SK-N-SH (cell line): ENCODE results near the gene TOX4. TPM values are rescaled to one million over a fixed set of nuclear protein-coding genes. Genes with fewer than 3 reads are reported as not detected.
A peak's percentile ranks its signal among the peaks of the same experiment; 100 is the strongest.

Experiments used
- CTCF ChIA-PET: fragments of 300-600, 350-600 bp; formaldehyde crosslinking; extraction: SDS; loops from one replicate; lab custom pipeline; 2021; lab: Yijun Ruan, JAX
- POLR2A ChIA-PET: fragments of 350-600 bp; sonication (Branson Sonifier 250); formaldehyde crosslinking; extraction: SDS; loops from one replicate; lab custom pipeline; 2020; ENCODE audit warnings: antibody characterized with exemption, inconsistent platforms; lab: Yijun Ruan, JAX
- DNase-seq: peaks from one replicate; pipeline ENCODE4 v3.0.0; 2012
- H2AFZ ChIP-seq: fragments of 200-600 bp; sonication (generic); 2 replicates; pipeline ENCODE4 v1.8.1; 2016; ENCODE audit warnings: antibody characterized with exemption, mild to moderate bottlenecking, low read depth
- H3F3A ChIP-seq: fragments of 200-600 bp; sonication (generic); replicated peaks from 2 replicates; pipeline ENCODE3; 2016; ENCODE audit warnings: antibody characterized with exemption, mild to moderate bottlenecking; ENCODE audit not compliant: insufficient read depth
- H3K27ac ChIP-seq, 2 experiments: fragments of 200-500 bp in 1 of 2; fragments of 200-600 bp in 1 of 2; sonication (Bioruptor generic) in 1 of 2; sonication (generic), shearing (Covaris generic) in 1 of 2; 2 replicates each; pipeline versions ENCODE4 v1.5.1 to v1.6.1; 2014 to 2016; ENCODE audit warnings: low read depth in 2 of 2, inconsistent platforms in 1 of 2, low read length in 1 of 2, mild to moderate bottlenecking in 1 of 2, mixed read lengths in 1 of 2
- H3K27me3 ChIP-seq: fragments of 200-600 bp; sonication (generic), shearing (Covaris generic); 2 replicates; pipeline ENCODE4 v1.6.1; 2016; ENCODE audit warnings: mixed run types; ENCODE audit not compliant: insufficient read depth
- H3K36me3 ChIP-seq, 2 experiments: fragments of 200-500 bp in 1 of 2; fragments of 200-600 bp in 1 of 2; sonication (Bioruptor generic) in 1 of 2; sonication (generic) in 1 of 2; replicated peaks in 1 of 2; 2 replicates each; pipeline versions ENCODE3 to v1.5.1; 2014 to 2016; ENCODE audit warnings: low read length in 1 of 2, mild to moderate bottlenecking in 1 of 2; ENCODE audit not compliant: insufficient read depth in 2 of 2, control insufficient read depth in 1 of 2
- H3K4me1 ChIP-seq, 2 experiments: fragments of 200-500 bp in 1 of 2; fragments of 200-600 bp in 1 of 2; sonication (Bioruptor generic) in 1 of 2; sonication (generic), shearing (Covaris generic) in 1 of 2; 2 replicates each; pipeline versions ENCODE4 v1.5.1 to v1.6.1; 2014 to 2016; ENCODE audit warnings: low read depth in 1 of 2, low read length in 1 of 2, mixed run types in 1 of 2; ENCODE audit not compliant: insufficient read depth in 2 of 2, control insufficient read depth in 1 of 2
- H3K4me2 ChIP-seq: fragments of 200-600 bp; sonication (generic), shearing (Covaris generic); 2 replicates; pipeline ENCODE4 v1.6.1; 2017; ENCODE audit warnings: mixed run types
- H3K4me3 ChIP-seq, 2 experiments: fragments of 200-500 bp in 1 of 2; fragments of 200-600 bp in 1 of 2; sonication (Bioruptor generic) in 1 of 2; sonication (generic), shearing (Covaris generic) in 1 of 2; 2 replicates each; pipeline versions ENCODE4 v1.5.1 to v1.8.1; 2014 to 2016; ENCODE audit warnings: low read depth in 2 of 2, inconsistent platforms in 1 of 2, low read length in 1 of 2, mild to moderate bottlenecking in 1 of 2, mixed read lengths in 1 of 2, moderate library complexity in 1 of 2
- H3K79me2 ChIP-seq: fragments of 200-600 bp; sonication (generic); 2 replicates; pipeline ENCODE4 v1.8.1; 2017; ENCODE audit warnings: mild to moderate bottlenecking; ENCODE audit not compliant: insufficient read depth
- H3K9ac ChIP-seq: fragments of 200-600 bp; sonication (generic); 2 replicates; pipeline ENCODE4 v1.6.1; 2017; ENCODE audit warnings: mixed run types
- H3K9me2 ChIP-seq: fragments of 200-600 bp; sonication (generic); 2 replicates; pipeline ENCODE4 v1.6.1; 2017; ENCODE audit warnings: mixed run types
- H3K9me3 ChIP-seq: fragments of 200-600 bp; sonication (generic); 2 replicates; pipeline ENCODE4 v1.6.1; 2017; ENCODE audit warnings: mixed run types, mild to moderate bottlenecking, moderate library complexity
- H4K20me1 ChIP-seq: fragments of 200-600 bp; sonication (generic); 2 replicates; pipeline ENCODE4 v1.6.1; 2017; ENCODE audit warnings: mild to moderate bottlenecking, mixed run types; ENCODE audit not compliant: insufficient read depth
- ELF1 ChIP-seq: IDR thresholded peaks from 2 replicates; pipeline ENCODE4 v1.4.0; 2012
- EP300 ChIP-seq, 2 experiments: IDR thresholded peaks; 2 replicates each; pipeline versions ENCODE4 v1.4.0 to v1.6.1; 2012; ENCODE audit warnings: borderline replicate concordance in 1 of 2, low read depth in 1 of 2, low read length in 1 of 2
- EZH2phosphoT487 ChIP-seq: fragments of 200-600 bp; sonication (generic); IDR thresholded peaks from 2 replicates; pipeline ENCODE4 v1.6.1; 2017; ENCODE audit warnings: low read depth, mixed run types, mild to moderate bottlenecking, antibody characterized with exemption, moderate library complexity, borderline replicate concordance
- GABPA ChIP-seq: IDR thresholded peaks from 2 replicates; pipeline ENCODE4 v1.4.0; 2012; ENCODE audit warnings: low read depth, mild to moderate bottlenecking
- JUND ChIP-seq: IDR thresholded peaks from 2 replicates; pipeline ENCODE4 v1.4.0; 2012
- MEF2A ChIP-seq: IDR thresholded peaks from 2 replicates; pipeline ENCODE4 v1.4.0; 2012; ENCODE audit warnings: low read depth, borderline replicate concordance
- MXI1 ChIP-seq: IDR thresholded peaks from 2 replicates; pipeline ENCODE4 v1.6.1; 2012; ENCODE audit warnings: mild to moderate bottlenecking, low read depth, low read length, improper control_type of control experiment
- POLR2AphosphoS5 ChIP-seq: IDR thresholded peaks from 2 replicates; pipeline ENCODE4 v1.6.1; 2012; ENCODE audit warnings: low read depth, low read length
- RAD21 ChIP-seq: IDR thresholded peaks from 2 replicates; pipeline ENCODE4 v1.6.1; 2012; ENCODE audit warnings: mild to moderate bottlenecking, low read length
- REST ChIP-seq: IDR thresholded peaks from 2 replicates; pipeline ENCODE4 v1.6.1; 2012; ENCODE audit warnings: mild to moderate bottlenecking, low read depth, low read length, moderate library complexity
- RFX5 ChIP-seq: IDR thresholded peaks from 2 replicates; pipeline ENCODE4 v1.6.1; 2012; ENCODE audit warnings: mild to moderate bottlenecking, improper control_type of control experiment, low read length
- SMC3 ChIP-seq: IDR thresholded peaks from 2 replicates; pipeline ENCODE4 v1.6.1; 2012; ENCODE audit warnings: low read depth, low read length, improper control_type of control experiment
- TAF1 ChIP-seq: IDR thresholded peaks from 2 replicates; pipeline ENCODE4 v1.6.1; 2012; ENCODE audit warnings: low read depth, mild to moderate bottlenecking, low read length, moderate library complexity, borderline replicate concordance
- ZBTB33 ChIP-seq: IDR thresholded peaks from 2 replicates; pipeline ENCODE4 v1.4.0; 2012; ENCODE audit warnings: low read depth, borderline replicate concordance
- WGBS: methylation state at CpG from one replicate; pipeline ENCODE4 v1.1.6; 2017; ENCODE audit warnings: low lambda C conversion rate; 5-methylcytosine and 5-hydroxymethylcytosine counted together
- polyA plus RNA-seq, 3 experiments: library from polyadenylated mRNA; depleted of rRNA; stranded (reverse); fragments of >200 nt; gene quantifications; 2 replicates each; pipeline ENCODE4 v1.2.3, GENCODE V29; 2012
- TF ChIP-seq, protein P1 (sequence below): fragments of 200-600 bp; sonication (generic); IDR thresholded peaks from 2 replicates; pipeline ENCODE4 v1.6.1; 2017; ENCODE audit warnings: antibody characterized with exemption, mild to moderate bottlenecking, moderate library complexity

The TOX4 gene
- polyA plus RNA-seq, 1 of the 3 experiments (the other 2 are of a cell fraction) = 52.3 TPM

DNA sequence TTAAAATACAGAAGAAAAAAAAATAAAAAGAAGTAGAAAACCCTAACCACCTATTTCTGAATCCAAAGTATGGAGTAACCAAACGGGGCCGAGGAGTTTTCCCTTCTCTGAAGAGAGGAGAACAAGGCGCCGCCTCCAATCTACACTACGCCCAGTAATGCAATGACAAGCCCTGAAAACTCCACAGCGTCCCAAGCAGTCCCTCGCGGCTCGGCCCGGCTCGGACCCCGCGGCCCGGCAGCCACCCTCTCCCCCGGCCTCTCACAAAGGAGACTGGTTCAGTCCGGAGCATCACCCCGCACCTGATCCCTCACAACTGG, 21.4 kb upstream of the TOX4 start:
- H3K9ac ChIP-seq = peak overlapping the region; percentile 87
- H3K9me3 ChIP-seq = no peaks in the 10 kb centered on the region
- H3K27ac ChIP-seq = peak overlapping the region; percentile 72 to 91
- peaks cover 53% of the 10 kb centered on the region for H3K79me2 ChIP-seq
- peak overlapping the region; percentile 92 for H3K4me2 ChIP-seq
- DNase-seq = no peak
- H3K9me2 ChIP-seq = no peaks in the 10 kb centered on the region
- TF ChIP-seq POLR2AphosphoS5 (no peak), MXI1 (no peak), MEF2A (no peak), JUND (no peak), EP300 (IDR thresholded peaks at IDR 0.05; ENCODE audit: borderline replicate concordance in 1 of 2, low read depth in 1 of 2, low read length in 1 of 2) (no peak), GABPA (no peak)
- TF ChIP-seq, protein P1, sequence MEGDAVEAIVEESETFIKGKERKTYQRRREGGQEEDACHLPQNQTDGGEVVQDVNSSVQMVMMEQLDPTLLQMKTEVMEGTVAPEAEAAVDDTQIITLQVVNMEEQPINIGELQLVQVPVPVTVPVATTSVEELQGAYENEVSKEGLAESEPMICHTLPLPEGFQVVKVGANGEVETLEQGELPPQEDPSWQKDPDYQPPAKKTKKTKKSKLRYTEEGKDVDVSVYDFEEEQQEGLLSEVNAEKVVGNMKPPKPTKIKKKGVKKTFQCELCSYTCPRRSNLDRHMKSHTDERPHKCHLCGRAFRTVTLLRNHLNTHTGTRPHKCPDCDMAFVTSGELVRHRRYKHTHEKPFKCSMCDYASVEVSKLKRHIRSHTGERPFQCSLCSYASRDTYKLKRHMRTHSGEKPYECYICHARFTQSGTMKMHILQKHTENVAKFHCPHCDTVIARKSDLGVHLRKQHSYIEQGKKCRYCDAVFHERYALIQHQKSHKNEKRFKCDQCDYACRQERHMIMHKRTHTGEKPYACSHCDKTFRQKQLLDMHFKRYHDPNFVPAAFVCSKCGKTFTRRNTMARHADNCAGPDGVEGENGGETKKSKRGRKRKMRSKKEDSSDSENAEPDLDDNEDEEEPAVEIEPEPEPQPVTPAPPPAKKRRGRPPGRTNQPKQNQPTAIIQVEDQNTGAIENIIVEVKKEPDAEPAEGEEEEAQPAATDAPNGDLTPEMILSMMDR = no peak
- CTCF ChIA-PET = interaction anchor here (0.5 to 4.7 kb wide), 8 partner anchors 8 to 133 kb away, joined by 3 to 38 read pairs (median 4); partner anchors contain the start of genes RAB2B and TOX4
- H3F3A ChIP-seq = peaks cover 14% of the 10 kb centered on the region
- peaks cover 7 to 15% of the 10 kb centered on the region in 2 experiments for H3K36me3 ChIP-seq
- peaks cover 6% of the 10 kb centered on the region for H4K20me1 ChIP-seq
- peak overlapping the region; percentile 66; the same call in 1 of the 2 replicates for H2AFZ ChIP-seq
- peak overlapping the region; percentile 85 to 90 for H3K4me3 ChIP-seq
- H3K27me3 ChIP-seq = no peaks in the 10 kb centered on the region
- POLR2A ChIA-PET = interaction anchor here (1.2 to 2.1 kb wide), 5 partner anchors 18 to 71 kb away, joined by 3 to 29 read pairs (median 4); partner anchors contain the start of genes RAB2B, SALL2, SUPT16H and TOX4
- H3K4me1 ChIP-seq = peaks cover 2 to 4% of the 10 kb centered on the region in 2 experiments; a peak in 2 of 4 replicates
- 2% methylated on average over 14 of the region's 17 CpGs for whole genome bisulfite sequencing

DNA sequence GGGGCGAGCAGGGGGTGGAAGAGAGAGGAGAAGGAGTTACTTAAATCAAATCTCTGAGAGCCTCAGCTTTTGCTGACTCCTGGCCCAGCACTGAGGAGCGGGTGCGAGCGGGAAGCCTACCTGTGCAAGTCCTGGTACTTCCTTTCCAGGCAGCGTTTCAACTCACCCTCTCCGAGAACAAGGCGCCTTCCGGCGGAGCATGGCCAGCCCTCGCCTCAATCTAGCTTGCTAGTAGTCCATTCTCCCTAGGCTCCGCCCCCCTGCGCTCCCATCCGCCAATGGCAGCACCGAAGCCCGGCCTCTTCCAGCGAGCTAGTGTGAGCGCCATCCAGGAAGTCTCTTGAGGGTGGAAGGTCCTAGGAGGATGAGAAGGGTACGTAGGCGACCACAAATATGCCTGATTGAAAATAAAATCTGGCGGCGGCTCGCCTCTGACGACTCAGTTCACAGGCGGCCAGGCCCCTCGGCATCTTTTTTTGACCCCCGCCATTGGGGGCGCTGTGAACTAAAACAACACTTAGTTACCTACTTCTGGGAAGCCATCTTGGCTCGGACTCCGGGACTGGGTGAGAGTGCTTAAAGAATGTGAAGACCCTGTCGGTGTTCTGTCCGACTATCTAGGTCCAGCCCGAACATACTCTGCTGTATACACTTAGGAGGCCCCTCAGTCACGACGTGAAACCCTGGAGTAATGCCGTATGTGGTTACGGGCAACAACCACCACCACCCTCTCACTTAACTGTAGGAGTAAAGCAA, 20.9 kb upstream of the TOX4 start, which contains the start of gene CHD8:
Gene CHD8, minus strand, starts transcription at position 212 of the 756 bp plus-strand sequence. CDS start 24,480 bp downstream, outside the sequence.
- Histone ChIP-seq H3K4me3 (peak within 1 kb of the TSS; percentile 85 to 90), H3K4me2 (peak within 1 kb of the TSS; percentile 92), H3K9ac (peak within 1 kb of the TSS; percentile 87), H3K9me3 (no peaks in the 10 kb centered on the region), H3K9me2 (no peaks in the 10 kb centered on the region), H3K4me1 (peaks cover 0 to 4% of the 10 kb centered on the region in 2 experiments; a peak in 2 of 4 replicates), H3K36me3 (peaks cover 10 to 19% of the 10 kb centered on the region in 2 experiments), H3F3A (peaks cover 14% of the 10 kb centered on the region), H3K79me2 (peaks cover 47% of the 10 kb centered on the region), H3K27ac (peak within 1 kb of the TSS; percentile 91 to 96), H4K20me1 (peaks cover 2% of the 10 kb centered on the region; the same call in 1 of the 2 replicates), H2AFZ (peak within 1 kb of the TSS; percentile 92), H3K27me3 (no peaks in the 10 kb centered on the region)
- 3% methylated on average over 27 of the region's 36 CpGs for WGBS
- POLR2A ChIA-PET = interaction anchor here (0.6 to 2.1 kb wide), 8 partner anchors 10 to 72 kb away, joined by 3 to 29 read pairs (median 4); partner anchors contain the start of genes RAB2B, SALL2, SUPT16H and TOX4
- CTCF ChIA-PET = interaction anchor here (0.5 to 4.7 kb wide), 13 partner anchors 9 to 134 kb away, joined by 3 to 38 read pairs (median 4); partner anchors contain the start of genes RAB2B and TOX4
- DNase-seq = peak; percentile 95
- TF ChIP-seq, protein P1 = peak; percentile 71
- TF ChIP-seq EZH2phosphoT487 (no peak), SMC3 (peak; percentile 4; the same call in 1 of the 2 replicates), TAF1 (no peak), RFX5 (peak; percentile 56; the same call in 1 of the 2 replicates), ZBTB33 (no peak), GABPA (peak; percentile 79), REST (no peak), RAD21 (peak; percentile 57), ELF1 (peak; percentile 98)
